GM12892 (cell line): ENCODE data around the gene HSPB1.

Source experiments
- POLR2A ChIP-seq: IDR thresholded peaks from 2 replicates; pipeline ENCODE4 v1.6.1; 2011; ENCODE audit warnings: low read depth, low read length, control low read depth
- POLR2AphosphoS5 ChIP-seq: IDR thresholded peaks from 2 replicates; pipeline ENCODE4 v1.6.1; 2011; ENCODE audit warnings: low read depth, low read length, control low read depth
- TAF1 ChIP-seq: IDR thresholded peaks from 2 replicates; pipeline ENCODE4 v1.6.1; 2011; ENCODE audit warnings: low read depth, mild to moderate bottlenecking, control low read depth, low read length, borderline replicate concordance

DNA sequence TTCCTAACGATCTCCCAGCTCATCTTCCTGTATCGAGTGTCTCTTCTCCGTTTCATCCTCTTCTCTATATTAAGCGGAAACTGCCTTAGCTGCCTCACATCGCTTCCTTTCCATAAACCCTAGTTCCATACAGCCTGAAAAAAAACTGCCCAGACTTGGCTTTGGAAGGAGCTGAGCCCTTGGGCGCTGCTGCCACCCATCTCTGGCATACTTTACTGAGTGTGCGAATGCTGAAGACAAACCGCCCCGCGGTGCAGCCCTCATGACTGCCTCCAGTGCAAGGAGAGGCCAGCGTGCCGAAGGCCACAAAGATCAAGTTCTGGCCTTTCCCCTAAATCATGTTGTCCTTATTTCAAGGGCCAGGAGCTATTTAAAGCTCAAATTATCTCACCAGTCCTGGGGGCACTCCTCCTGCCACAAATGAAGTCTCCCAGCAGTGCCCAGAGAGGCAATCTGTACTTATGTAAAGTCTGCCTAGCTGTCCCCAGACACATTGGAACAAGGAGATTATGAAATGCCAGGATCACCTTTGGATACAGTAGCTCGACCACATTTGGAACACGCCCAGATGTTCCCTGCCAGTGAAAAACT, 31.1 kb downstream of the HSPB1 start:
- TF ChIP-seq POLR2A: no peak
- TF ChIP-seq TAF1: no peak
- no peak for TF ChIP-seq POLR2AphosphoS5
